ENCODE data around the gene CCDC124.

CCDC124 gene

DNA sequence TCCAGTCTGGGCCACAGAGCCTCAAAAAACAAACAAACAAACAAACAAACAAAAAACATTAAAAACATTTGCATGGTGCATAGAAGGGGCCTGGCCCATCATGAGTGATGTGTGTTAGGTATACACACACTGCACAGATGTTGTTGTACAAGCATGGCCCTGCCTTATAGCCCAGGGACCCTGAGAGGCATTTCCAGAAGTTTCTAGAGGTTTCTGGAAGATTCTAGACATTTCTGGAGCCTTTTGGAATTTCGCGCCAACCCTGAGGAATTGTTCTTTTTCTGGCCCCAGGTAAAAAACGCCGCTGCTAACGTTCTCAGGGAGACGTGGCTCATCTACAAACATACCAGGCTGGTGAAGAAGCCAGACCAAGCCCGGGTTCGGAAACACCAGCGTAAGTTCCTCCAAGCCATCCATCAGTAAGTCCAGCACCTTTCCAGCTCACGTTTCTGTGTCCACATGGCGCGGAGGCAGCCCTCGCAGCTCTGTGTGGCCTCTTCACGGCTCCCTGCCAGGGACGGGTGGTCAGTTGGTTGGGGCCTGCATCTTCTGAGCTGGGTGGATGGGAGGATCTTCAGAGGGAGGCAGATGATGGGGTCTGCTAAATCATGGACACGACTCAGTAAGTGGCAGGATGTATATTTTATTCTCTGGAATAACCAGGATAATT lies 56.7 kb downstream of the CCDC124 start:
- DNase-seq, result no peak

DNA sequence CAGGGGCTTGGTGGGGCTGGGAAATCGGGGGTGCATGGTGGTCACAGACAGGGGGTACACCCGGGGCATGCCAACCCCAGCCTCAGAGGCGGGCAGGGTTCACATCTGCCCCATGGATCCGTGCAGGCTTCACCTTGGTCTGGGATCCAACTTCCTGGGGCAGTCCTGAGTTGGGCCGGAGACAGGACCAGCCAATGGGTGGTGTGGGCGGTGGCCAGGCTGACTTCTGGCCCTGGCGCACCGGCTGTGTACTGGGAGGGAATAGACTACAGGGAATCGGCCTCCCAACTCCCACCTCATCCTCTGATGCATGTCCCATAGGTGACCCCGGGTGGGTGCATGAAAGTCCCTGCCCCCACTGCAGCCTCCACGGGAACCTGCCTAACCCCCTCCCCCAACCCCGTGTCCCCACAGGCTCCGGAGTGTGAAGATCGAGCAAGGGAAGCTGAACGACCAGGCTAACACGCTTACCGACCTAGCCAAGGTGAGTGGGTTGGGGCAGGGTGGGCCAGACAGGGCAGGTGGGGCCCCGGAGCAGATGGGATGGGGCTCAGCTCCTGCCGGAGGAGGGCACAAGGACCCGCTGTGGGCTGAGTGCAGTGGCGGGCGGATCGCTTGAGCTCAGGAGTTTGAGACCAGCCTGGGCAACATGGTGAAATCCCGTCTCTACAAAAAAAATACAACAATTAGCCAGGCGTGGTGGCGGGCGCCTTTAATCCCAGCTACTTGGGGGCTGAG lies 60.4 kb downstream of the CCDC124 start:
- DNase-seq, result no peak
